Measurements from ENCODE around the gene PMF1. TPM values are rescaled to one million over a fixed set of nuclear protein-coding genes. Genes with fewer than 3 reads are reported as not detected.

Gene PMF1
- total RNA-seq, 1 donor from 2014 or later: 81.8 TPM

DNA sequence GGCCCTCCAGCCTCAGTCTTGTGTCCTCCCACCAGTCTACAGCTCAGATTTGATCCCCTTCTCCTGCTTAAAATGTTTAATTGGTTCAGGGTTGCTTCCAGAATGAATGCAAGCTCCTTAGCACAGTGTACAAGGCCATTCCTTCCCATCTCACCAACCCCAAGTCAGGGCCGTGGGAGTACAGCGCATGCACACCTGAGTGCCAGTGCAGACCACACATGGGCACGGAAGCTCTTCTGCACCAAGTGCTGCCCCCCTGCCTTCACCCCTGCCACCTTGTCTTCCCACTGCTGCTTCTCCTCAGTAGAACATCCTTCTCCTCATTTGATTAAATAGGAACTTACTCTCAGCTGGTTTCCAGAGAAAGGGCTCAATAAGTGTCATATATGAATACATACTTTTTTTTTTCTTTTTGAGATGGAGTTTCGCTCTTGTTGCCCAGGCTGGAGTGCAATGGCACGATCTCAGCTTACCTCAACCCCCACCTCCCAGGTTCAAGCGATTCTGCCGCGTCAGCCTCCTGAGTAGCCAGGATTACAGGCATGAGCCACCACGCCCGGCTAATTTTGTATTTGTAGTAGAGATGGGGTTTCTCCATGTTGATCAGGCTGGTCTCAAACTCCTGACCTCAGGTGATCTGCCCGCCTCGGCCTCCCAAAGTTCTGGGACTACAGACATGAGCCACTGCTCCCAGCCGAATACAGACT is 9.3 kb downstream of the PMF1 start:
- TF ChIP-seq, protein P1, sequence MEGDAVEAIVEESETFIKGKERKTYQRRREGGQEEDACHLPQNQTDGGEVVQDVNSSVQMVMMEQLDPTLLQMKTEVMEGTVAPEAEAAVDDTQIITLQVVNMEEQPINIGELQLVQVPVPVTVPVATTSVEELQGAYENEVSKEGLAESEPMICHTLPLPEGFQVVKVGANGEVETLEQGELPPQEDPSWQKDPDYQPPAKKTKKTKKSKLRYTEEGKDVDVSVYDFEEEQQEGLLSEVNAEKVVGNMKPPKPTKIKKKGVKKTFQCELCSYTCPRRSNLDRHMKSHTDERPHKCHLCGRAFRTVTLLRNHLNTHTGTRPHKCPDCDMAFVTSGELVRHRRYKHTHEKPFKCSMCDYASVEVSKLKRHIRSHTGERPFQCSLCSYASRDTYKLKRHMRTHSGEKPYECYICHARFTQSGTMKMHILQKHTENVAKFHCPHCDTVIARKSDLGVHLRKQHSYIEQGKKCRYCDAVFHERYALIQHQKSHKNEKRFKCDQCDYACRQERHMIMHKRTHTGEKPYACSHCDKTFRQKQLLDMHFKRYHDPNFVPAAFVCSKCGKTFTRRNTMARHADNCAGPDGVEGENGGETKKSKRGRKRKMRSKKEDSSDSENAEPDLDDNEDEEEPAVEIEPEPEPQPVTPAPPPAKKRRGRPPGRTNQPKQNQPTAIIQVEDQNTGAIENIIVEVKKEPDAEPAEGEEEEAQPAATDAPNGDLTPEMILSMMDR (IDR thresholded peaks at IDR 0.05; ENCODE audit: insufficient read depth, low read length, poor library complexity, severe bottlenecking): no peak
- Histone ChIP-seq H3K36me3 (ENCODE audit: control insufficient read depth, insufficient read depth, low read length) (no peaks in the 10 kb centered on the region), H3K27me3 (ENCODE audit: control insufficient read depth, insufficient read depth, low read length) (no peaks in the 10 kb centered on the region), H3K4me3 (ENCODE audit: low read depth, low read length) (no peak overlapping the region)
- DNase-seq (ENCODE audit: low read depth): no peak

DNA sequence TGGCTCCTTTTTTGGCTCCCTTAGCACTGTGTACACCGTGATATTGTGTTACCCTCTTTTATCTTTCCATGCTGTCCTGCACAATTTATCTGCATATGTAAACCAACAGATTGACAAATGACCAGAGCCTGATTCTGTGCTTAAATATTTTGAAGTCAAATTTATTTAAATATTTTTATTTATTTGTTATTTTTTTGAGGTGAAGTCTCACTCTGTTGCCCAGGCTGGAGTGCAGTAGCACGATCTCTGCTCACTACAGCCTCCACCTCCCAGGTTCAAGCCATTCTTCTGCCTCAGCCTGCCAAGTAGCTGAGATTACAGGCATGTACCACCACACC is 12.8 kb downstream of the PMF1 start:
- no peak overlapping the region for H3K4me3 ChIP-seq (ENCODE audit: low read depth, low read length)
- H3K36me3 ChIP-seq (ENCODE audit: control insufficient read depth, insufficient read depth, low read length): no peaks in the 10 kb centered on the region
- no peaks in the 10 kb centered on the region for H3K27me3 ChIP-seq (ENCODE audit: control insufficient read depth, insufficient read depth, low read length)
- TF ChIP-seq, protein P1 (IDR thresholded peaks at IDR 0.05; ENCODE audit: insufficient read depth, low read length, poor library complexity, severe bottlenecking): no peak
- no peak for DNase-seq (ENCODE audit: low read depth)

DNA sequence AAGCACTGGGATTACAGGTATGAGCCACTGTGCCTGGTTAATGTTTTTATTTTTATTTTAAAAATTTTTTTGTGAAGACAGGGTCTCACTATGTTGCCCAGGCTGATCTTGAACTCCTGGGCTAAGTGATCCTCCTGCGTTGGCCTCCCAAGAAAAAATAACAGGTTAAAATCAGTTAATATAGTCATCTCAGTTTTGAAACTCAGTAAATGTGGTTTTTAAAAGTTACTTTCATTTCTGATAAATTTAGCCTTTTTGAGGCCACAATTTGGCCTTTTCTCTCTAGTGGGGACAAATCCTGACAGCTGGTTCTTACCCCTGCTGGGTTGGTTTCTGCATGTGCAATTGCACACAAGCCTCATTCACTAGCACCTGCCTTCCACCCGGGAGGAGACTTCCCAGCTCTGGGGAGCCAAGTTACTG is 13.3 kb downstream of the PMF1 start:
- TF ChIP-seq, protein P1 (IDR thresholded peaks at IDR 0.05; ENCODE audit: insufficient read depth, low read length, poor library complexity, severe bottlenecking): no peak
- DNase-seq (ENCODE audit: low read depth): no peak
- no peak overlapping the region for H3K4me3 ChIP-seq (ENCODE audit: low read depth, low read length)
- H3K36me3 ChIP-seq (ENCODE audit: control insufficient read depth, insufficient read depth, low read length): no peaks in the 10 kb centered on the region
- H3K27me3 ChIP-seq (ENCODE audit: control insufficient read depth, insufficient read depth, low read length): no peaks in the 10 kb centered on the region

DNA sequence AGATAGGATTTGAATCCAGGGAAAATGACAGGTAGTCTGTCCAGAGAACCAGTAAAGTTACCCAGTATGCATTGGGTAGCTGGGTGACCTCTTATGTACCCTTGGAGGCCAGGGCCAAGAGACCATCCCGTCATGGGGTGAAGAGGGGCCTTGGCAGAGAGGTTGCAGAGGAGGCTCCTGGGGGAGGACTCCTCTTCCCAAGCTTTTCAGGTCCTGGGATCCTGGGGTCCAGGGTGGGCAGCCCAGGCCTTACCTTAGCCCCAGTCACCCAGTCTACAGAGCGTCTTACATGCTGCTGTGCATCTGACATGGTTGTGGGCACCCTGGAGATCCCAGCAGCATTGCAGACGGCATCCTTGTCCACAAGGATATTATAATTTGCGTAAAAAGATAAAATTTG is 14.0 kb downstream of the PMF1 start:
- no peak for DNase-seq (ENCODE audit: low read depth)
- Histone ChIP-seq H3K4me3 (ENCODE audit: low read depth, low read length) (no peak overlapping the region), H3K27me3 (ENCODE audit: control insufficient read depth, insufficient read depth, low read length) (no peaks in the 10 kb centered on the region), H3K36me3 (ENCODE audit: control insufficient read depth, insufficient read depth, low read length) (no peaks in the 10 kb centered on the region)
- TF ChIP-seq, protein P1 (IDR thresholded peaks at IDR 0.05; ENCODE audit: insufficient read depth, low read length, poor library complexity, severe bottlenecking): no peak

DNA sequence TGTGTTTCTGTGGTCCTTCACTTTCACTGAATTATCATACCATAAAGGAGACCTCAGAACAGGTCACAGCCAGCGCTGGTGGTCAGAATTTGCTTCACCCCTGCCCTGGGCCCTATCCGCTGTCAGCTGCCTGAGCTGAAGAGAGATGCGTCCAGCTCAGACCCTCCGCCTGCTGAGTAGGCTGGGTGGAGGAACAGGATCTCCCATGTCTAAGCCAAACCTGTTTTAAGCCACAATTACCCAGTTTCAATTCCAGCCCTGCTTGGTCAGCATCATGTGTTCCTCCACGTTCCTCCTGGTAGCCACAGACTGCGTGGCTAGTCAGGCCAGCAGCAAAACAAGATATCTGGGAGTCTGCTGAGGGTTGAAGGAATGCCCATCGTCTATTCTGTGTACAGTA is 15.7 kb downstream of the PMF1 start:
- H3K27me3 ChIP-seq (ENCODE audit: control insufficient read depth, insufficient read depth, low read length): no peaks in the 10 kb centered on the region
- no peaks in the 10 kb centered on the region for H3K36me3 ChIP-seq (ENCODE audit: control insufficient read depth, insufficient read depth, low read length)
- TF ChIP-seq, protein P1 (IDR thresholded peaks at IDR 0.05; ENCODE audit: insufficient read depth, low read length, poor library complexity, severe bottlenecking): no peak
- no peak for DNase-seq (ENCODE audit: low read depth)
- no peak overlapping the region for H3K4me3 ChIP-seq (ENCODE audit: low read depth, low read length)
